WTC11 (cell line): ENCODE results near the gene HTATIP2. TPM values are rescaled to one million over a fixed set of nuclear protein-coding genes. Genes with fewer than 3 reads are reported as not detected.

Experiments used
- ATAC-seq: fragments of 200-7000 bp; cut with Tn5 transposase; 2 replicates; pipeline ENCODE4 v1.10.0; 2021; ENCODE audit warnings: mild to moderate bottlenecking, moderate library complexity
- Bru-seq: library from RNA; stranded (reverse); fragments of 400-500 nt; gene quantifications from one replicate; lab custom pipeline; 2021; lab: Mats Ljungman, UMichigan
- CTCF ChIA-PET: fragments of 300-600 bp; sonication (Branson Sonifier 250); formaldehyde crosslinking; loops from one replicate; lab custom pipeline; 2021; ENCODE audit warnings: antibody characterized with exemption; lab: Charles Lee
- POLR2A ChIA-PET: fragments of 350-600 bp; sonication (Branson Sonifier 250); formaldehyde crosslinking; loops from one replicate; lab custom pipeline; 2021; ENCODE audit warnings: antibody characterized with exemption; lab: Charles Lee
- DNase-seq: peaks from one replicate; pipeline ENCODE4 v3.0.0; 2021; ENCODE audit warnings: low spot score
- H3K27ac Mint-ChIP-seq: 2 replicates; pipeline ENCODE4 v1.8.0; 2021; ENCODE audit warnings: mixed read lengths
- H3K27me3 Mint-ChIP-seq: 2 replicates; pipeline ENCODE4 v1.8.0; 2021; ENCODE audit warnings: low read depth, mild to moderate bottlenecking, moderate library complexity, mixed read lengths
- H3K36me3 Mint-ChIP-seq: 2 replicates; pipeline ENCODE4 v1.8.0; 2021; ENCODE audit warnings: mixed read lengths
- H3K4me1 Mint-ChIP-seq: 2 replicates; pipeline ENCODE4 v1.8.0; 2022; ENCODE audit warnings: mixed read lengths
- H3K4me3 Mint-ChIP-seq: 2 replicates; pipeline ENCODE4 v1.8.0; 2021; ENCODE audit warnings: mild to moderate bottlenecking, moderate library complexity, mixed read lengths
- H3K9me3 Mint-ChIP-seq: 2 replicates; pipeline ENCODE4 v1.8.0; 2021; ENCODE audit warnings: mixed read lengths
- ATF3 ChIP-seq: sonication (generic); formaldehyde crosslinking; conservative IDR thresholded peaks from 2 replicates; pipeline ENCODE4 v1.8.1; 2022; ENCODE audit warnings: mild to moderate bottlenecking, missing genetic modification reagents
- CREB1 ChIP-seq: sonication (generic); formaldehyde crosslinking; IDR thresholded peaks from 2 replicates; pipeline ENCODE4 v1.8.0; 2023; ENCODE audit warnings: mild to moderate bottlenecking, missing genetic modification reagents
- EMX1 ChIP-seq: fragments of 250-450 bp; sonication (Bioruptor Pico); IDR thresholded peaks from 2 replicates; pipeline ENCODE4 v1.8.0; 2021; ENCODE audit warnings: mild to moderate bottlenecking
- FOXP1 ChIP-seq: sonication (generic); formaldehyde crosslinking; IDR thresholded peaks from 2 replicates; pipeline ENCODE4 v1.8.0; 2022; ENCODE audit warnings: missing genetic modification reagents, mild to moderate bottlenecking, moderate library complexity, borderline replicate concordance
- JUN ChIP-seq: sonication (generic); formaldehyde crosslinking; IDR thresholded peaks from 2 replicates; pipeline ENCODE4 v1.8.0; 2023; ENCODE audit warnings: mild to moderate bottlenecking, missing genetic modification reagents
- KAT7 ChIP-seq: sonication (generic); formaldehyde crosslinking; IDR thresholded peaks from 2 replicates; pipeline ENCODE4 v1.8.1; 2023; ENCODE audit warnings: missing genetic modification reagents, mild to moderate bottlenecking, borderline replicate concordance
- NR3C1 ChIP-seq: sonication (generic); formaldehyde crosslinking; conservative IDR thresholded peaks from 2 replicates; pipeline ENCODE4 v1.8.1; 2023; ENCODE audit warnings: low read depth, mild to moderate bottlenecking, missing genetic modification reagents
- PRRX2 ChIP-seq: fragments of 250-450 bp; sonication (Bioruptor Pico); IDR thresholded peaks from 2 replicates; pipeline ENCODE4 v1.8.0; 2021; ENCODE audit warnings: mild to moderate bottlenecking
- RELA ChIP-seq: sonication (generic); formaldehyde crosslinking; IDR thresholded peaks from 2 replicates; pipeline ENCODE4 v1.8.1; 2022; ENCODE audit warnings: missing genetic modification reagents, mild to moderate bottlenecking, borderline replicate concordance
- RORB ChIP-seq: fragments of 250-450 bp; sonication (Bioruptor Pico); IDR thresholded peaks from 2 replicates; pipeline ENCODE4 v1.9.0; 2021; ENCODE audit warnings: mild to moderate bottlenecking
- SOX15 ChIP-seq: fragments of 250-450 bp; sonication (Bioruptor Pico); IDR thresholded peaks from 2 replicates; pipeline ENCODE4 v1.9.0; 2021; ENCODE audit warnings: mild to moderate bottlenecking
- SP1 ChIP-seq: sonication (generic); formaldehyde crosslinking; conservative IDR thresholded peaks from 2 replicates; pipeline ENCODE4 v1.8.1; 2022; ENCODE audit warnings: missing genetic modification reagents
- TEAD1 ChIP-seq: sonication (generic); formaldehyde crosslinking; IDR thresholded peaks from 2 replicates; pipeline ENCODE4 v1.8.0; 2022; ENCODE audit warnings: mild to moderate bottlenecking, missing genetic modification reagents
- USF2 ChIP-seq: sonication (generic); formaldehyde crosslinking; IDR thresholded peaks from 2 replicates; pipeline ENCODE4 v1.8.1; 2023; ENCODE audit warnings: mild to moderate bottlenecking, missing genetic modification reagents, moderate library complexity
- ZNF219 ChIP-seq: sonication (generic); formaldehyde crosslinking; IDR thresholded peaks from 2 replicates; pipeline ENCODE4 v1.8.0; 2023; ENCODE audit warnings: missing genetic modification reagents, mild to moderate bottlenecking, borderline replicate concordance
- ZNF232 ChIP-seq: sonication (generic); formaldehyde crosslinking; IDR thresholded peaks from 2 replicates; pipeline ENCODE4 v1.8.0; 2022; ENCODE audit warnings: mild to moderate bottlenecking, missing genetic modification reagents
- ZNF532 ChIP-seq: fragments of 250-450 bp; sonication (Bioruptor Pico); IDR thresholded peaks from 2 replicates; pipeline ENCODE4 v1.9.0; 2021; ENCODE audit warnings: mild to moderate bottlenecking, borderline replicate concordance
- long read RNA-seq, 3 experiments: library from RNA in 1 of 3; library from capped mRNA in 1 of 3; library from polyadenylated mRNA in 1 of 3; unstranded in 2 of 3; stranded (forward) in 1 of 3; transcript quantifications; one replicate each; pipeline ENCODE4 v2.0.0, GENCODE V29; 2021
- total RNA-seq: library from RNA; stranded (reverse); gene quantifications from 3 replicates; pipeline ENCODE4 v1.2.3, GENCODE V29; 2021
- TF ChIP-seq, protein P1 (sequence below): sonication (generic); formaldehyde crosslinking; IDR thresholded peaks from 2 replicates; pipeline ENCODE4 v1.8.1; 2023; ENCODE audit warnings: mild to moderate bottlenecking, moderate library complexity, missing genetic modification reagents
- TF ChIP-seq, protein P2 (sequence below): sonication (generic); formaldehyde crosslinking; IDR thresholded peaks from 2 replicates; pipeline ENCODE4 v1.8.0; 2022; ENCODE audit warnings: mild to moderate bottlenecking, missing genetic modification reagents
- TF ChIP-seq, protein P3 (sequence below): sonication (generic); formaldehyde crosslinking; IDR thresholded peaks from 2 replicates; pipeline ENCODE4 v1.8.1; 2022; ENCODE audit warnings: low read depth, missing genetic modification reagents, borderline replicate concordance
- TF ChIP-seq, protein P4 (sequence below): sonication (generic); formaldehyde crosslinking; IDR thresholded peaks from 2 replicates; pipeline ENCODE4 v1.8.0; 2022; ENCODE audit warnings: mild to moderate bottlenecking, missing genetic modification reagents

Gene HTATIP2
- 32.7 to 51.3 TPM (median 47.3 TPM) in 3 replicates for total RNA-seq
- Bru-seq, nascent RNA = percentile 68 among the genes with signal in this experiment
- long read RNA-seq, experiment 1, transcript HTATIP2-203 (6 exons, 967 nt) = minor isoform, 16 of 144 reads
- long read RNA-seq, experiment 1, transcript HTATIP2-202 (6 exons, 886 nt) = minor isoform, 42 of 144 reads
- long read RNA-seq, experiment 1, transcript HTATIP2-201 (6 exons, 1,477 nt) = major isoform, 54 of 144 reads
- long read RNA-seq, experiment 1, transcript HTATIP2-204 (5 exons, 1,748 nt) = minor isoform, 11 of 144 reads
- long read RNA-seq, experiment 1, partial matches to known transcripts = 4 of 144 reads
- long read RNA-seq, experiment 1, other reads (novel, unspliced or antisense) = 11 of 144 reads
- long read RNA-seq, experiment 2, transcript HTATIP2-204 (5 exons, 1,748 nt) = minor isoform, 11 of 71 reads
- long read RNA-seq, experiment 2, transcript HTATIP2-201 (6 exons, 1,477 nt) = major isoform, 12 of 71 reads
- long read RNA-seq, experiment 2, partial matches to known transcripts = 18 of 71 reads
- long read RNA-seq, experiment 2, other reads (novel, unspliced or antisense) = 22 of 71 reads
- long read RNA-seq, experiment 3, transcript HTATIP2-203 (6 exons, 967 nt) = minor isoform, 30 of 148 reads
- long read RNA-seq, experiment 3, transcript HTATIP2-202 (6 exons, 886 nt) = major isoform, 87 of 148 reads
- long read RNA-seq, experiment 3, transcript HTATIP2-204 (5 exons, 1,748 nt) = minor isoform, 20 of 148 reads
- long read RNA-seq, experiment 3, partial matches to known transcripts = 1 of 148 reads
- long read RNA-seq, experiment 3, other reads (novel, unspliced or antisense) = 8 of 148 reads

GRCh38 chr11:20363500-20364340, at the start of gene HTATIP2:
Gene HTATIP2, plus strand, starts transcription at chr11:20363714. Its CDS starts 524 bp downstream, at chr11:20364238.
- POLR2A ChIA-PET = no interaction called here
- Mint-ChIP-seq H3K9me3 (no peaks in the 10 kb centered on the region), H3K4me3 (peak within 1 kb of the TSS; percentile 75), H3K27ac (peak within 1 kb of the TSS; percentile 25), H3K4me1 (peaks cover 35% of the 10 kb centered on the region), H3K27me3 (peaks cover 44% of the 10 kb centered on the region), H3K36me3 (peaks cover 6% of the 10 kb centered on the region; the same call in 1 of the 2 replicates)
- DNase-seq (peak; percentile 67), ATAC-seq (peak; percentile 82)
- CTCF ChIA-PET = interaction anchor here (1.0 to 3.6 kb wide), 5 partner anchors 9 to 246 kb away, joined by 4 to 14 read pairs (median 6); no protein-coding TSS in a partner anchor
- TF ChIP-seq RELA (CRISPR knock-in tag) (peak; percentile 89), FOXP1 (CRISPR knock-in tag) (peak; percentile 95), ZNF219 (CRISPR knock-in tag) (0 out of 2 replicates have a peak, but pooled peaks have one; percentile 58), PRRX2 (CRISPR knock-in tag) (0 out of 2 replicates have a peak, but pooled peaks have one; percentile 36), NR3C1 (CRISPR knock-in tag) (no peak), CREB1 (CRISPR knock-in tag) (0 out of 2 replicates have a peak, but pooled peaks have one; percentile 81), KAT7 (peak; percentile 97), RORB (no peak), SOX15 (CRISPR knock-in tag) (no peak), ATF3 (CRISPR knock-in tag) (no peak), SP1 (CRISPR knock-in tag) (peak; percentile 75), TEAD1 (CRISPR knock-in tag) (peak; percentile 92; the same call in 1 of the 2 replicates), ZNF532 (CRISPR knock-in tag) (no peak), EMX1 (CRISPR knock-in tag) (no peak), USF2 (CRISPR knock-in tag) (peak; percentile 89), JUN (CRISPR knock-in tag) (peak; percentile 58; the same call in 1 of the 2 replicates), ZNF232 (CRISPR knock-in tag) (no peak)
- TF ChIP-seq, protein P1, sequence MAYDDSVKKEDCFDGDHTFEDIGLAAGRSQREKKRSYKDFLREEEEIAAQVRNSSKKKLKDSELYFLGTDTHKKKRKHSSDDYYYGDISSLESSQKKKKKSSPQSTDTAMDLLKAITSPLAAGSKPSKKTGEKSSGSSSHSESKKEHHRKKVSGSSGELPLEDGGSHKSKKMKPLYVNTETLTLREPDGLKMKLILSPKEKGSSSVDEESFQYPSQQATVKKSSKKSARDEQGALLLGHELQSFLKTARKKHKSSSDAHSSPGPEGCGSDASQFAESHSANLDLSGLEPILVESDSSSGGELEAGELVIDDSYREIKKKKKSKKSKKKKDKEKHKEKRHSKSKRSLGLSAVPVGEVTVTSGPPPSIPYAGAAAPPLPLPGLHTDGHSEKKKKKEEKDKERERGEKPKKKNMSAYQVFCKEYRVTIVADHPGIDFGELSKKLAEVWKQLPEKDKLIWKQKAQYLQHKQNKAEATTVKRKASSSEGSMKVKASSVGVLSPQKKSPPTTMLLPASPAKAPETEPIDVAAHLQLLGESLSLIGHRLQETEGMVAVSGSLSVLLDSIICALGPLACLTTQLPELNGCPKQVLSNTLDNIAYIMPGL = no peak; the same call in 1 of the 2 replicates
- TF ChIP-seq, protein P2, sequence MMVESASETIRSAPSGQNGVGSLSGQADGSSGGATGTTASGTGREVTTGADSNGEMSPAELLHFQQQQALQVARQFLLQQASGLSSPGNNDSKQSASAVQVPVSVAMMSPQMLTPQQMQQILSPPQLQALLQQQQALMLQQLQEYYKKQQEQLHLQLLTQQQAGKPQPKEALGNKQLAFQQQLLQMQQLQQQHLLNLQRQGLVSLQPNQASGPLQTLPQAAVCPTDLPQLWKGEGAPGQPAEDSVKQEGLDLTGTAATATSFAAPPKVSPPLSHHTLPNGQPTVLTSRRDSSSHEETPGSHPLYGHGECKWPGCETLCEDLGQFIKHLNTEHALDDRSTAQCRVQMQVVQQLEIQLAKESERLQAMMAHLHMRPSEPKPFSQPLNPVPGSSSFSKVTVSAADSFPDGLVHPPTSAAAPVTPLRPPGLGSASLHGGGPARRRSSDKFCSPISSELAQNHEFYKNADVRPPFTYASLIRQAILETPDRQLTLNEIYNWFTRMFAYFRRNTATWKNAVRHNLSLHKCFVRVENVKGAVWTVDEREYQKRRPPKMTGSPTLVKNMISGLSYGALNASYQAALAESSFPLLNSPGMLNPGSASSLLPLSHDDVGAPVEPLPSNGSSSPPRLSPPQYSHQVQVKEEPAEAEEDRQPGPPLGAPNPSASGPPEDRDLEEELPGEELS = peak; percentile 80
- TF ChIP-seq, protein P3, sequence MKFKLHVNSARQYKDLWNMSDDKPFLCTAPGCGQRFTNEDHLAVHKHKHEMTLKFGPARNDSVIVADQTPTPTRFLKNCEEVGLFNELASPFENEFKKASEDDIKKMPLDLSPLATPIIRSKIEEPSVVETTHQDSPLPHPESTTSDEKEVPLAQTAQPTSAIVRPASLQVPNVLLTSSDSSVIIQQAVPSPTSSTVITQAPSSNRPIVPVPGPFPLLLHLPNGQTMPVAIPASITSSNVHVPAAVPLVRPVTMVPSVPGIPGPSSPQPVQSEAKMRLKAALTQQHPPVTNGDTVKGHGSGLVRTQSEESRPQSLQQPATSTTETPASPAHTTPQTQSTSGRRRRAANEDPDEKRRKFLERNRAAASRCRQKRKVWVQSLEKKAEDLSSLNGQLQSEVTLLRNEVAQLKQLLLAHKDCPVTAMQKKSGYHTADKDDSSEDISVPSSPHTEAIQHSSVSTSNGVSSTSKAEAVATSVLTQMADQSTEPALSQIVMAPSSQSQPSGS (CRISPR knock-in tag) = no peak
- TF ChIP-seq, protein P4, sequence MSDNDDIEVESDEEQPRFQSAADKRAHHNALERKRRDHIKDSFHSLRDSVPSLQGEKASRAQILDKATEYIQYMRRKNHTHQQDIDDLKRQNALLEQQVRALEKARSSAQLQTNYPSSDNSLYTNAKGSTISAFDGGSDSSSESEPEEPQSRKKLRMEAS (CRISPR knock-in tag) = peak; percentile 98
